Measurements from ENCODE around the gene KIAA1671. TPM values are rescaled to one million over a fixed set of nuclear protein-coding genes. Genes with fewer than 3 reads are reported as not detected.

KIAA1671 gene
- polyA plus RNA-seq, 1 donor from 2014 or later = 3.0 TPM

GRCh38 chr22:25160120-25160996 is 207.8 kb downstream of the KIAA1671 start:
- Histone ChIP-seq H3K9me3 (ENCODE audit: low read length) (no peaks in the 10 kb centered on the region), H3K27me3 (ENCODE audit: insufficient read depth, low read depth, low read length) (no peaks in the 10 kb centered on the region), H3K36me3 (ENCODE audit: insufficient read depth, low read length) (no peaks in the 10 kb centered on the region), H3K79me2 (replicated peaks; ENCODE audit: insufficient read depth, low read length) (no peaks in the 10 kb centered on the region), H3F3A (ENCODE audit: insufficient read depth, low read length, poor library complexity, severe bottlenecking) (no peaks in the 10 kb centered on the region), H3K4me3 (ENCODE audit: low read length) (no peak overlapping the region), H4K20me1 (ENCODE audit: insufficient read depth) (no peaks in the 10 kb centered on the region), H3K9me2 (ENCODE audit: insufficient read depth, low read length) (no peaks in the 10 kb centered on the region), H3K27ac (ENCODE audit: low read length) (no peak overlapping the region), H3K9ac (ENCODE audit: low read length) (no peak overlapping the region), H3K4me2 (ENCODE audit: low read length) (no peak overlapping the region), H2AFZ (ENCODE audit: low read depth, low read length) (no peak overlapping the region)
- no peak for TF ChIP-seq REST (IDR thresholded peaks at IDR 0.05; ENCODE audit: borderline replicate concordance)
- TF ChIP-seq POLR2AphosphoS5 (IDR thresholded peaks at IDR 0.05) = no peak
- TF ChIP-seq SMC3 (conservative IDR thresholded peaks at IDR 0.05; ENCODE audit: poor library complexity) = no peak
- TF ChIP-seq CTCF (IDR thresholded peaks at IDR 0.05; ENCODE audit: poor library complexity, severe bottlenecking) = no peak
- TF ChIP-seq TAF1 (IDR thresholded peaks at IDR 0.05; ENCODE audit: low read depth) = no peak
- no peak for TF ChIP-seq RAD21 (conservative IDR thresholded peaks at IDR 0.05)
- TF ChIP-seq EZH2 (IDR thresholded peaks at IDR 0.05; ENCODE audit: borderline replicate concordance, insufficient read depth, low read length, poor library complexity, severe bottlenecking) = no peak
- no peak for TF ChIP-seq MXI1 (conservative IDR thresholded peaks at IDR 0.05; ENCODE audit: poor library complexity, severe bottlenecking)
- TF ChIP-seq EP300 (conservative IDR thresholded peaks at IDR 0.05; ENCODE audit: poor library complexity, severe bottlenecking) = no peak

- H4K20me1 ChIP-seq (ENCODE audit: insufficient read depth) = no peaks in the 10 kb centered on the region
- TF ChIP-seq EZH2 (IDR thresholded peaks at IDR 0.05; ENCODE audit: borderline replicate concordance, insufficient read depth, low read length, poor library complexity, severe bottlenecking) = no peak
- TF ChIP-seq TAF1 (IDR thresholded peaks at IDR 0.05; ENCODE audit: low read depth) = no peak
- no peak for TF ChIP-seq CTCF (IDR thresholded peaks at IDR 0.05; ENCODE audit: poor library complexity, severe bottlenecking)
- no peak for TF ChIP-seq MXI1 (conservative IDR thresholded peaks at IDR 0.05; ENCODE audit: poor library complexity, severe bottlenecking)
- no peak for TF ChIP-seq REST (IDR thresholded peaks at IDR 0.05; ENCODE audit: borderline replicate concordance)
- no peak for TF ChIP-seq SMC3 (conservative IDR thresholded peaks at IDR 0.05; ENCODE audit: poor library complexity)
- TF ChIP-seq EP300 (conservative IDR thresholded peaks at IDR 0.05; ENCODE audit: poor library complexity, severe bottlenecking) = no peak
- no peak for TF ChIP-seq RAD21 (conservative IDR thresholded peaks at IDR 0.05)
- TF ChIP-seq POLR2AphosphoS5 (IDR thresholded peaks at IDR 0.05) = no peak
- no peak overlapping the region for H2AFZ ChIP-seq (ENCODE audit: low read depth, low read length)
Measured at GRCh38 chr22:25161017-25161915, 208.8 kb downstream of the KIAA1671 start.

More at GRCh38 chr22:25161017-25161915, 208.8 kb downstream of the KIAA1671 start:
- no peak overlapping the region for H3K27ac ChIP-seq (ENCODE audit: low read length)
- no peaks in the 10 kb centered on the region for H3K79me2 ChIP-seq (replicated peaks; ENCODE audit: insufficient read depth, low read length)
- no peaks in the 10 kb centered on the region for H3K9me3 ChIP-seq (ENCODE audit: low read length)
- H3K36me3 ChIP-seq (ENCODE audit: insufficient read depth, low read length) = no peaks in the 10 kb centered on the region
- no peak overlapping the region for H3K4me3 ChIP-seq (ENCODE audit: low read length)
- no peak overlapping the region for H3K4me2 ChIP-seq (ENCODE audit: low read length)
- no peaks in the 10 kb centered on the region for H3K27me3 ChIP-seq (ENCODE audit: insufficient read depth, low read depth, low read length)
- H3F3A ChIP-seq (ENCODE audit: insufficient read depth, low read length, poor library complexity, severe bottlenecking) = no peaks in the 10 kb centered on the region
- no peaks in the 10 kb centered on the region for H3K9me2 ChIP-seq (ENCODE audit: insufficient read depth, low read length)
- H3K9ac ChIP-seq (ENCODE audit: low read length) = no peak overlapping the region
